Testis (tissue), 2 donors: ENCODE measurements around the gene PCDHGA6.

Experiments used
- CTCF ChIP-seq, 3 experiments: fragments of 450-650 bp in 2 of 3; fragments of 200-600 bp in 1 of 3; sonication (generic) in 1 of 3; IDR thresholded peaks; one replicate each; pipeline ENCODE4 v1.5.1; 2016 to 2019; ENCODE audit warnings: antibody characterized with exemption in 3 of 3, mild to moderate bottlenecking in 2 of 3, moderate library complexity in 1 of 3
- POLR2A ChIP-seq: fragments of 450-650 bp; IDR thresholded peaks from one replicate; pipeline ENCODE4 v1.6.1; 2017; ENCODE audit warnings: antibody characterized with exemption, mild to moderate bottlenecking, moderate library complexity

- TF ChIP-seq CTCF (IDR thresholded peaks at IDR 0.05) (no peak), POLR2A (no peak)
Measured at GRCh38 chr5:141371572-141372475, 1.9 kb upstream of the PCDHGA6 start.
